H1 (cell line): ENCODE data around the gene PPP3CB. TPM values are rescaled to one million over a fixed set of nuclear protein-coding genes. Genes with fewer than 3 reads are reported as not detected.

ENCODE experiments used
- CTCF ChIA-PET: fragments of 300-600 bp; sonication (Branson Sonifier 250); formaldehyde crosslinking; loops from one replicate; lab custom pipeline; 2021; ENCODE audit not compliant: partially characterized antibody; lab: Charles Lee
- POLR2A ChIA-PET: fragments of 300-600 bp; sonication (Branson Sonifier 250); formaldehyde crosslinking; loops from one replicate; lab custom pipeline; 2021; ENCODE audit warnings: inconsistent platforms; ENCODE audit not compliant: partially characterized antibody; lab: Charles Lee
- DNase-seq, 2 experiments: peaks; one replicate each; pipeline versions ENCODE4 v3.0.0 to v3.0.0-alpha.2; 2010 to 2022; ENCODE audit warnings: low spot score in 2 of 2, low read depth in 1 of 2, mixed read lengths in 1 of 2
- FAIRE-seq: peaks from 2 replicates; lab custom pipeline; 2011; peaks lifted over from hg19 to GRCh38; lab: Jason Lieb, UNC
- H2AFZ ChIP-seq: 2 replicates; pipeline ENCODE4 v1.8.1; 2012; ENCODE audit warnings: low read length, inconsistent platforms
- H2AK5ac ChIP-seq: 2 replicates; pipeline ENCODE4 v1.6.1; 2013; ENCODE audit warnings: low read depth, low read length
- H2BK120ac ChIP-seq: replicated peaks from 2 replicates; pipeline ENCODE3; 2013; ENCODE audit warnings: low read depth, low read length, inconsistent platforms
- H2BK12ac ChIP-seq: 2 replicates; pipeline ENCODE4 v1.6.1; 2013; ENCODE audit warnings: low read depth, low read length
- H2BK15ac ChIP-seq: 2 replicates; pipeline ENCODE4 v1.6.1; 2013; ENCODE audit warnings: low read length
- H2BK20ac ChIP-seq: 2 replicates; pipeline ENCODE4 v1.6.1; 2013; ENCODE audit warnings: low read length
- H2BK5ac ChIP-seq: 2 replicates; pipeline ENCODE4 v1.6.1; 2013; ENCODE audit warnings: low read depth, low read length
- H3K14ac ChIP-seq: 2 replicates; pipeline ENCODE4 v1.6.1; 2013; ENCODE audit warnings: inconsistent platforms; ENCODE audit not compliant: insufficient read length
- H3K18ac ChIP-seq: 2 replicates; pipeline ENCODE4 v1.6.1; 2013; ENCODE audit warnings: low read length; ENCODE audit errors: extremely low read depth
- H3K23ac ChIP-seq: 2 replicates; pipeline ENCODE4 v1.6.1; 2013; ENCODE audit warnings: inconsistent platforms; ENCODE audit not compliant: insufficient read length
- H3K23me2 ChIP-seq: 2 replicates; pipeline ENCODE4 v1.6.1; 2013; ENCODE audit warnings: low read depth, low read length
- H3K27ac ChIP-seq: 2 replicates; pipeline ENCODE4 v1.6.1; 2011; ENCODE audit warnings: low read depth, low read length, inconsistent platforms
- H3K27me3 ChIP-seq, 4 experiments: replicated peaks in 1 of 4; 1 replicate in 1 of 4; 2 replicates in 3 of 4; pipeline versions ENCODE4 v1.6.1 to v1.8.1; 2011 to 2013; ENCODE audit warnings: low read length in 3 of 4, mild to moderate bottlenecking in 3 of 4, inconsistent platforms in 2 of 4, mixed read lengths in 2 of 4, moderate library complexity in 1 of 4; ENCODE audit not compliant: control insufficient read depth in 3 of 4, insufficient read depth in 3 of 4; ENCODE audit errors: extremely low read depth in 1 of 4
- H3K36me3 ChIP-seq, 4 experiments: 2 replicates each; pipeline versions ENCODE4 v1.6.1 to v1.8.1; 2011 to 2013; ENCODE audit warnings: mild to moderate bottlenecking in 4 of 4, low read length in 3 of 4, moderate library complexity in 2 of 4, control low read depth in 1 of 4, inconsistent platforms in 1 of 4; ENCODE audit not compliant: insufficient read depth in 4 of 4, control insufficient read depth in 2 of 4
- H3K4ac ChIP-seq: replicated peaks from 2 replicates; pipeline ENCODE3; 2013; ENCODE audit warnings: low read length, low read depth, mixed read lengths, inconsistent platforms; ENCODE audit not compliant: insufficient read length
- H3K4me1 ChIP-seq, 4 experiments: replicated peaks in 1 of 4; 1 replicate in 1 of 4; 2 replicates in 3 of 4; pipeline versions ENCODE4 v1.6.1 to v1.8.1; 2011 to 2013; ENCODE audit warnings: low read length in 3 of 4, inconsistent platforms in 2 of 4, mixed read lengths in 1 of 4; ENCODE audit not compliant: insufficient read depth in 4 of 4, control insufficient read depth in 3 of 4
- H3K4me2 ChIP-seq, 2 experiments: 2 replicates each; pipeline versions ENCODE4 v1.6.1 to v1.8.1; 2011 to 2013; ENCODE audit warnings: low read depth in 2 of 2, low read length in 2 of 2, control low read depth in 1 of 2, inconsistent platforms in 1 of 2, mild to moderate bottlenecking in 1 of 2; ENCODE audit not compliant: insufficient read depth in 1 of 2
- H3K4me3 ChIP-seq, 4 experiments: fragments of 200-600, 300-600 bp in 1 of 4; sonication (generic), shearing (Covaris generic), sonication (Bioruptor Twin) in 1 of 4; 2 replicates each; pipeline versions ENCODE4 v1.5.1 to v1.8.1; 2011 to 2016; ENCODE audit warnings: low read length in 4 of 4, low read depth in 3 of 4, control low read depth in 2 of 4, inconsistent platforms in 2 of 4, mild to moderate bottlenecking in 2 of 4, mixed read lengths in 1 of 4, moderate library complexity in 1 of 4; ENCODE audit not compliant: insufficient read depth in 2 of 4; ENCODE audit errors: extremely low read depth in 1 of 4
- H3K56ac ChIP-seq: replicated peaks from 2 replicates; pipeline ENCODE3; 2013; ENCODE audit warnings: low read depth, mild to moderate bottlenecking, mixed read lengths, low read length, inconsistent platforms; ENCODE audit not compliant: insufficient read length
- H3K79me1 ChIP-seq: 2 replicates; pipeline ENCODE4 v1.6.1; 2013; ENCODE audit warnings: low read depth, low read length, control low read depth
- H3K79me2 ChIP-seq, 2 experiments: 2 replicates each; pipeline versions ENCODE4 v1.6.1 to v1.8.1; 2012 to 2013; ENCODE audit warnings: low read length in 2 of 2, mild to moderate bottlenecking in 2 of 2, inconsistent platforms in 1 of 2; ENCODE audit not compliant: insufficient read depth in 2 of 2, control insufficient read depth in 1 of 2
- H3K9ac ChIP-seq, 4 experiments: replicated peaks in 1 of 4; 1 replicate in 1 of 4; 2 replicates in 3 of 4; pipeline versions ENCODE4 v1.6.1 to v1.8.1; 2011 to 2013; ENCODE audit warnings: low read depth in 3 of 4, low read length in 3 of 4, control low read depth in 2 of 4, mild to moderate bottlenecking in 2 of 4, moderate library complexity in 2 of 4, inconsistent platforms in 1 of 4; ENCODE audit errors: extremely low read depth in 1 of 4
- H3K9me3 ChIP-seq, 2 experiments: 2 replicates each; pipeline versions ENCODE4 v1.6.1 to v1.8.1; 2012 to 2013; ENCODE audit warnings: mild to moderate bottlenecking in 2 of 2, moderate library complexity in 2 of 2, control low read depth in 1 of 2, inconsistent platforms in 1 of 2, low read depth in 1 of 2, low read length in 1 of 2, mixed read lengths in 1 of 2; ENCODE audit not compliant: insufficient read depth in 2 of 2
- H4K20me1 ChIP-seq, 2 experiments: replicated peaks in 1 of 2; 2 replicates each; pipeline versions ENCODE3 to v1.8.1; 2011 to 2013; ENCODE audit warnings: inconsistent platforms in 2 of 2, low read length in 2 of 2, mild to moderate bottlenecking in 1 of 2; ENCODE audit not compliant: insufficient read depth in 2 of 2, control insufficient read depth in 1 of 2
- H4K5ac ChIP-seq: 2 replicates; pipeline ENCODE4 v1.6.1; 2013; ENCODE audit warnings: low read length, low read depth, mixed read lengths, inconsistent platforms; ENCODE audit not compliant: insufficient read length
- H4K8ac ChIP-seq: 2 replicates; pipeline ENCODE4 v1.8.0; 2013; ENCODE audit warnings: mild to moderate bottlenecking, moderate library complexity, low read length, inconsistent platforms; ENCODE audit not compliant: insufficient read depth; ENCODE audit errors: extremely low read depth
- H4K91ac ChIP-seq: replicated peaks from 2 replicates; pipeline ENCODE3; 2013; ENCODE audit warnings: low read length, mixed read lengths, inconsistent platforms; ENCODE audit not compliant: insufficient read length
- ATF2 ChIP-seq: IDR thresholded peaks from 2 replicates; pipeline ENCODE4 v1.6.1; 2012; ENCODE audit warnings: low read length, inconsistent platforms
- EGR1 ChIP-seq: IDR thresholded peaks from 2 replicates; pipeline ENCODE4 v1.6.1; 2011; ENCODE audit warnings: low read depth, low read length, borderline replicate concordance
- JUND ChIP-seq: IDR thresholded peaks from 2 replicates; pipeline ENCODE4 v1.6.1; 2011; ENCODE audit warnings: mild to moderate bottlenecking, improper control_type of control experiment, low read length
- SIX5 ChIP-seq: IDR thresholded peaks from 2 replicates; pipeline ENCODE4 v1.6.1; 2011; ENCODE audit warnings: mild to moderate bottlenecking, low read depth, low read length
- WGBS, 2 experiments: shearing (Covaris generic) in 1 of 2; methylation state at CpG; one replicate each; pipeline versions ENCODE4 v1.1.6 to v1.1.7; 2013 to 2015; ENCODE audit warnings: low lambda C conversion rate in 2 of 2, mixed read lengths in 2 of 2, inconsistent platforms in 1 of 2, low coverage in 1 of 2, missing lambda C conversion rate in 1 of 2; ENCODE audit not compliant: insufficient replicate concordance in 2 of 2, insufficient coverage in 1 of 2, insufficient read length in 1 of 2; ENCODE audit errors: extremely low coverage in 1 of 2, missing lambda C conversion rate in 1 of 2; 5-methylcytosine and 5-hydroxymethylcytosine counted together
- polyA plus RNA-seq, 7 experiments: library from polyadenylated mRNA; depleted of rRNA in 3 of 7; stranded (reverse) in 5 of 7; unstranded in 2 of 7; fragments of >200 nt in 5 of 7; fragments of 200-250 nt in 2 of 7; gene quantifications; 1 replicate in 5 of 7; 2 replicates in 1 of 7; 4 replicates in 1 of 7; pipeline versions ENCODE4 v1.2.1 to v1.2.3, GENCODE V29; 2011 to 2013; ENCODE audit warnings: missing spikeins in 2 of 7, mixed read lengths in 2 of 7
- total RNA-seq: library from RNA; stranded (reverse); fragmentation: NEBNext Ultra II Directional; extraction: Animal tissue kit (Norgen Biotek cat#: 25700); gene quantifications from 2 replicates; pipeline ENCODE4 v1.2.1, GENCODE V29; 2021

Gene PPP3CB
- total and polyA plus RNA-seq, 2 of the 8 experiments (the other 6 are each of a cell fraction or from before 2014, with no cell fraction given), result 10.5 to 36.3 TPM

GRCh38 chr10:73471226-73471625, 24.6 kb downstream of the PPP3CB start:
- no peak overlapping the region for H3K27ac ChIP-seq
- TF ChIP-seq EGR1, result no peak
- no peak for TF ChIP-seq JUND
- no peak for TF ChIP-seq ATF2
- TF ChIP-seq SIX5, result no peak
- TF ChIP-seq, all 59 proteins: peak for 0
- no peaks in the 10 kb centered on the region for H3K9me3 ChIP-seq
- WGBS, 2 experiments, result 92% methylated on average over 3 of the region's 3 CpGs; no CpG with 5 or more reads in 1 of the 2 experiments
- H4K8ac ChIP-seq, result no peak overlapping the region
- H2BK120ac ChIP-seq, result no peak overlapping the region
- no peak for FAIRE-seq
- H3K4me1 ChIP-seq, result no peaks in the 10 kb centered on the region
- H2BK12ac ChIP-seq, result no peak overlapping the region
- no peak overlapping the region for H3K56ac ChIP-seq
- no peak overlapping the region for H2BK20ac ChIP-seq
- H3K4me2 ChIP-seq, result no peak overlapping the region
- H3K79me2 ChIP-seq, result no peaks in the 10 kb centered on the region
- no peaks in the 10 kb centered on the region for H3K79me1 ChIP-seq
- ChIA-PET POLR2A (no interaction called here), CTCF (no interaction called here)
- no peak overlapping the region for H4K5ac ChIP-seq
- H3K36me3 ChIP-seq, result peaks cover 0 to 56% (median 6%) of the 10 kb centered on the region in 4 experiments; a peak in 2 of 8 replicates
- no peak overlapping the region for H3K4ac ChIP-seq
- no peak overlapping the region for H3K23ac ChIP-seq
- no peak overlapping the region for H3K18ac ChIP-seq
- H2AK5ac ChIP-seq, result no peak overlapping the region
- H3K4me3 ChIP-seq, result no peak overlapping the region
- no peaks in the 10 kb centered on the region for H3K23me2 ChIP-seq
- no peak overlapping the region for H4K91ac ChIP-seq
- no peak overlapping the region for H3K9ac ChIP-seq
- H3K27me3 ChIP-seq, result no peaks in the 10 kb centered on the region
- H2BK5ac ChIP-seq, result no peak overlapping the region
- H2BK15ac ChIP-seq, result no peak overlapping the region
- no peak for DNase-seq
- H2AFZ ChIP-seq, result no peak overlapping the region
- H4K20me1 ChIP-seq, result no peaks in the 10 kb centered on the region
- no peak overlapping the region for H3K14ac ChIP-seq
